Activated CD4-positive, alpha-beta T cell treated with anti-CD3 and anti-CD28 coated beads, Interleukin-2, Interleukin-6, amounts not matched to agents 100 ng/mL and 50 ng/mL, durations not matched to agents 16 hours and 8 hours (primary cell): ENCODE measurements around the gene SYT15B.
"Not testable (repeated sequence)": the region's sequence is repeated elsewhere in the genome, so short reads cannot be mapped to it uniquely, and the experiment has no call there.

Source experiments
- DNase-seq: peaks from one replicate; pipeline ENCODE4 v3.0.0-alpha.2; 2020

SYT15B gene

DNA sequence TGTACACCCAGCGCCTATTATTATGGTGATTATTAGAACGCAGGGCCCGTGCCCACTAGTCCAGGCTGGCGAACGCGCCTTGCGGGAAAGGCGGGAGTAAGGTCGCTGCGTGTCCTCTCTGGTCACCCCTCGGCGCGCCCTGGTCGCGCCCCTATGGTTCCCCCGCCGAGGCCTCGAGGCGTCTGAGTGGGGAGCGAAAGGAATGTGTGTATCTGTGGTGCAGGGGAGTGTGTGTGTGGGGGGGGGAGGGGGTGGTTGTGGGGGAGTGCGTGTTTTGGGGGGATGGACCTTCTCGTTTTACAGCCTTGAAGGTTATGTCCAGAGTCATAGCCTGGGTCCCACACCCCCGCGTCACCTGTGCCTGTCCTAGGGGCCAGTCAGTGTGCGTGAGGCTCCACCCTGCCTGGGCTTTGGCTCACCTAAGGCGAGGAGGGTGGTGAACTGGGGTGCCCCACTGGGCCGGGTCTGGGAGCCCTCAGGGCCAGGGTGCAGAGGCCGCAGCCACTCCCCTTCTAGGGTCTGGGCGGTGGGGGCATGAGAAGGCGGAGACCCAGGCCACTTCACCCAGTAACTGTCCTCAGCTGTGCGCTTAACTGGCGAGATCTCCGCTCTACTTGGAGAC lies at the start of gene SYT15B:
TSS of gene SYT15B (minus strand) at position 39 of the 622 bp plus-strand sequence. CDS start 952 bp downstream, outside the sequence.
- DNase-seq, result not testable (repeated sequence)

DNA sequence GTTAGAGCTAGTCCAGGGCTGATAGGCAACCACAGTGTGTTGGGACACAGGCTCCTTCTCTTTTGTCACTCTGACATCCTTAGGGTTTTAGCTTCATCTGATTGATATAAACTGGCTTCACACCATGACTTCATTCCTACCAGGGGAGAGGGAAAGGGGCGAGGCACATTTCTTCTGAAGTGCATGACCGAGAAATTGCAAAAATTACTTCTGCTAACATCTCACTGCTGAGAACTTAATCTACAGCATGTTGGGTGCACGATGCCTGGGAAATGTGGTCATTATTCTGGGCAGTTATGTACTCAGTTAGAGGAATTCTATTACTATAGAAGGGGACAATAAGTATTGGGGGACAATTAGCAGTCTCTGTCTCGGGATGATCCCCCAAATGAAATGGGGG lies 16.2 kb upstream of the SYT15B start:
- not testable (repeated sequence) for DNase-seq

DNA sequence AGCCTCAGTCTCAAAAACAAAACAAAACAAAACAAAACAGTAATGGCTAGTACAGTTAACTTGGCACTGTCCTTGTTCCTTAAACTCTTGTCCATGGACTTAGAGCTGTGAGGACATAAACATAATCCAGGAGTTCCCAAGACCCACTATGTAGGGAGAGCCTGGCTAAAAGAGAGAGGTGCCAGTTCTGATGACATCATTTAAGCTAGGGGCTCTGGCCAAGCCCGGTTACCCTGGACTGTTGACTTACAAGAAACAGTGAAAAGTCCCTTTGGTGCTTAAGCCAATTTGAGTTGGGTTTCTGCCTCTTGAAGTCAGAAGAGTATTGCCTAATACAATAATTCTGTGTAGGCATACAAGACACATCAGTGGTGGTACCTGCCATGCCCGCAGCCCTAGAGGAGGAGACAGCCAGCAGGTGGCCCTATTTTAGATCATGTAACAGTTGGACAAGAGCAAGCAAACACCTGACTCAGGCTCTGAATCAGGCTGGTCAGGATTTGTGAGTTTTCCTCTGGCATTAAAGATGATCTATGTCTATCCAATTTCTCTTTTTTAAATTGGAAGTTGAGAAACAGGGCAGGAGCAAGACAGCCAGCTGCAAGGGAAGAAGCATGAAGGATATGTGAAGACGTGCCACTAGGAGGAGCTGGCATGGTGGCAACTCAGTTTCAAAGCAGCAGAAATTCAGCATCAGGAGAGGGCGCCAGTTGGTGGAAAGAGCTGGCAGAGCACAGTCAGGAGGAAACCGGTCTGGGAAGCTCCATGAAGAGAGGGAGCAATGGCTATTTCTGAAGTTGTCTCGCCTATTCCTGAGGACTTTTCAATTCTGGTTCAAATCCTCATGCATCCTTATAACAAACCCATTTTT lies 12.2 kb upstream of the SYT15B start:
- peak; percentile 26 for DNase-seq

DNA sequence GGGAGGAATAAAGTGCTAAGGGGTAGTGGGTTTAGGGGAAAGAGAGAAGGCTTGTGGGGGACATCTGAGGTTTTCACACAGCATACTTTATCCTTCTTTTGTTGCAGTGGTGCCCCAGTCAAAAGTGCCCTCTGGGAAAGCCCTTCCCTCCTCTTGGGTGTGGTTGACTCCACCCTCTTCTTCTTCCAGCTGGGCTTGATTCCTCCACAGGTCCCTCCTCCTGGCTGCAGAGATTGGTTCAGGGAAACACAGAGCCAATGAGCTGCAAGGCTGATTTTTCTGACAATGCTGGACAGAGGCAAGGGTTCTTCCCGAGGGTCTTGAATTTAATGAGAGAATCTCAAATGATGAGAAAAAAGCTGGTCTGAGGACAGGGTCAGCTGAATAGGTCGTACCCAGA lies 7.4 kb upstream of the SYT15B start:
- not testable (repeated sequence) for DNase-seq

DNA sequence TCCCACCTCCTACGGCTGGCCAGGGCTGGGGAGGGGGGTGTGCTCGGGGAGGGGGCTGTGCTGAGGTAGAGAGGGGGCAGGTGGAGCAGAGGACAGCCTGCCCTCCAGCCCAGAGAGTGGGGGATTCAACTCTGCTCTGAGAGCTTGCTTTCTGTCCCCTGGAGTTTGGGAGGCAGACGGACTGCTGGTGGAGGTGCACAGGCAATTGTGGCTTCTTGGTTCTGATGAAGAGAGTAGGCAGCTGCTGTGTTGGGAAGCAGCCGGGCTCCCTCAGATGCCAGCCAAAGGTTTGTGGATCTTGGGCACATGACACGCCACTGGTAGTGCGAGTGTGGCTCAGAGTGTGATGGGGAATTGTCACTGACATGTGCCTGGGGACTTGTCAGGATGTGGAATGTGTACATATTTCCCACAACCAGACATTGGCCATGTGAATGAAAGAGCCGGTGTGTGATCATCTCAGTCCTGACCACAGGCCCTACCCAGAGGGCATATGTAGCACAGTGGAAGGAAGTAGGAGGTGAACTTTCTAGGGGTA lies 5.3 kb upstream of the SYT15B start:
- not testable (repeated sequence) for DNase-seq

DNA sequence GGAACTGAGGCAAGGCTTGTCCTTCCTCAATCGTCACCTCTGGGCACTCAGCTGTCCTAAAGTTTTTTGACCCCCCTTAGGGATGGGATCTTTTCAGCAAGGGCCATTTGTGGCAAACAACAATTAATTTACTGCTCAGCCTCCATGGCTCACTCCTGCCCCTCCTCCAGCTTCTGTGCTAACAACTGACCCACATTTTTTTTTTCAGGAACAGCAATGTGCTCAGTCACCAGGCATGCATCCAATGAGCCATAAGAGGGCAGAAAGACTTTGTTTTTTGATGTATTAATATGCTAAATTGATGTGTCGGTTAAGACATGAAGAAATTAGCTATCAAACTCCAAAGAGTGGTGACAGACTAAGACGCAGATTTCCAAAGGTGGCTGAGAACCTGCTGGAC lies 4.7 kb upstream of the SYT15B start:
- DNase-seq, result not testable (repeated sequence)

DNA sequence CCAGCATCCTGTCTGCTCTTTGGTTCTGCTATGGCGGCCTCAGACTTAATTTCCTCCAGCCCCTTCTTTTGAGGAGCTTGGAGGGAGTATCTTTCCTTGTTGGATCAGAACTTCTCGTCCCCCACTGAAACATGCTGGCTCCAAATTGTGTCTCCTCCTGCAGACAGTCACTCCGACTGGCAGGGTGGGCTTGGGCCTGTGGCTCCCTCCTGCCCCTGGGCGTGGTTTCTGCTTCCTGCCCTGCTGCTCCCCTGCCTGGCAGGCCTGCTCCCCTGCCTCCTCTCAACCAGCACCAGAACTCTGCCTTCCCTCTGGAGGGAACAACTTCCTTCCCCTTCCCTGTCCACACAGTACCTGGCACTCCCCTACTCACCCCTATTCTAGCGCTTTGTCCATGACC lies 3.8 kb upstream of the SYT15B start:
- not testable (repeated sequence) for DNase-seq

DNA sequence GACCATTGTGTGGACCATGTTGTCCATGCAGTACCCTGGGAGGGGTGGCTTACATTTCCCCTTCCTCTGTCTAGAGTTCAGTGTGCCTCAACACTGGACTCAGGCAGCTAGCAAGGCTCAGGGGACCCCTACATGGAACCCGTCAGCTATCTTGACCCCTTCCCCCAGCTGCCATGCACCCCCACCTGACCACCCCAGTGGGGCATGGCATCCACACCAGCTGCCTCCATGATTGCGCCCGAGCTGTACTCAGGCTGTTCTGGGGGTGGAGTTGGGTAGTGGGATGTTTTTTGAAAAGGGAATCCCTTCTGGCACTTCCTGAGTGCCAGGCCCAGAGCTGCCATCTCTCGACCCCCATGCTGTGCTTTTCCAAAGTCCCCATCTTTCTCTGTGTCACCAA lies 1.8 kb upstream of the SYT15B start:
- DNase-seq, result not testable (repeated sequence)

DNA sequence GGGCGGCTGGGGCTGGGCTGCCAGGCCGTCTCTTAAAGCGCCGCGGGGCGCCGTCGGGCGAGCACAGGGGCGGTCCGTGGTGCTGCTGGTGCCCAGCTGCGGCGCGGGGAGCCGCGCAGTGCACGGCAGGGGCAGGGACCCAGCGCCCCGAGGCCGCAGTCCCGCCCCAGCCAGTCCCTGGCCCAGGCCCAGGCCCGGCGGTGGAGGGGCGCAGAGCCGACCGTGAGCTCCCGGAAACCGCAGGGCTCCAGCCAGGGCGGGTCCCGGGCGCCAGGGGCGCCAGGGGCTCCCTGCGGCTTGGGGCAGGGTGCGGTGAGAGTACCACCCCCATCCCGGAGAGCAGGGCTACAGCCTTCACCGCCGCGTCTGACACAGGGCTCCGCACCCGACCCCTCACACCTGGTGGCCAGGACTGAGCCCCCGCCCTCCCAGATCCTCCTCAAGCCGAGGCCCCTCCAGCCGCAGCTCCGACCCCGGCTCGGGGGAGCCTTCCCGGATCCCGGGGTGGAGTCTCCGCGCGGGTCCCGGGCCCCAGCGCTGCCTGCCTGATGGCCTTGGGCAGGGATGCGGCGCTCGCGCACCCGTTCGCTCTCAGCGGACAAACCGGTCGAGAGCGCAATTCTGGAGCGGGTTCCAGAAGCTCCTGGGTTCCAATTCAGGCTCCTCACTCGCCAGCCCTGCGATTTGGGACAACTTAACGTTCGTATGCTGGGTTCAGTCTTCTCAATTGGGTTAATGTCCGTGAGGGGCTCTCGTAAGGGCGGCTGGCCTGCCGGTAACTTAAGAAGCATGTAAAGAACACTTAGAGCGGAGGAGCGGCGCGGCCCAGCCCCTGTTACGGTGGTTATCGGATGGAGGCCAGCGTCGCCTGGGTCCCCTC lies 478 bp downstream of the SYT15B start:
- not testable (repeated sequence) for DNase-seq

DNA sequence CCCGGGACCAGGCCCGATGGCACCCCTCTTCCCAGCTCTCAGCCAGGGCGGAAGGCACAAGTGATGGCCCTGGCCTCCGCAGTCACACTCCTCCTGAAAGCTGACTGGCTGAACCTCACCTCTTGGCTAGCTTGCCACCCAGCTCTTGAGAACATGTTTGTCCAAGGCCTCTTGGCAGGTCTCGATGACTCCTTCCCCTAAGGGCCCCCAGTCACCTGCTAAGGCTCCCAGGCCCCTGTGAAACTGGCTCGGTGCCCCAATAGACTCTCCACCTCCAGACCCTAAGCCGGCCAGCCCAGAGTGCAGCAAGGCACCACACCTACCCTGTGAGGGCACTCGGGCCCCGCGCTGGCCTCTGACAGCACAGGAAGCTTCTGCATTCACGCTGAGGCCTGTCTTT lies 4.5 kb downstream of the SYT15B start:
- DNase-seq, result not testable (repeated sequence)

DNA sequence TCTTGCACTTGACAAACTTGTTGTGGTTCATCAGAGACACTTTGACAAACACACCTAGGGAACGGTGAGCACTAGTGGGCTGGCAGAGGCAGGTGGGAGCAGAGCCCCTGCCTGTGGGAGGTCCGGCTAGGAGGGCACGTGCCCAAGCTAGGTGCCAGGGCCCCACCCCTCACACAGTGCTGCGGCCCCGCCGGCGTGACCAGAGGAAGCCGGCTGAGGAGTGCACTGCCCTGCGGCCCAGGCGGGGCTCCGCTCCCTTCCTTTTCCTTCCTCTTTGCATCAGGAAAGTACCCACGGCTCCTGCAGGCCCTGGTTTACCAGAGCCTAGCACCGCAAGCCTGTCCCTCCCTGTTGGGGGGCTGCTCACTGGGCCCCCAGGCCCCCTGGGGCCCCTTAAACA lies 7.2 kb downstream of the SYT15B start:
- DNase-seq, result not testable (repeated sequence)

DNA sequence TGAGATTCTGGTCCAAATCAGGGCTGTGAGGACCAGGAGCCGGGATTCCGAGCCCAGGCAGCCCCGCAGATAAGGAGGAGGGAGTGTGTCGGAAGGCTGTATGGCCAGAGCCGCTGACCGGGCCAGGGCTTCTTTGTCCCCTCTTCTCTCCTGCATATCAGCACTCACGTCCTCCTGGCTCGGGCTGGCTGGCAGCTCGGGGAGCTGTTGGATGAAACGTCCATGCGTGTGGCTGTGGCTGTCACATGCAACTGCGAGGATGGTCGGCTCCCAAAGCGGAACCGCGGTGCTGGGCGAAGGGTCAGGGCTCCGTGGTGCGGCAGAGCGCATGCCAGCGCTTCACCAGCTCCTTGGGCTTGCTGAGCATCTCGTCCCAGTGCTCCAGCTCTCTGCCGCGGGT lies 9.5 kb downstream of the SYT15B start:
- not testable (repeated sequence) for DNase-seq

DNA sequence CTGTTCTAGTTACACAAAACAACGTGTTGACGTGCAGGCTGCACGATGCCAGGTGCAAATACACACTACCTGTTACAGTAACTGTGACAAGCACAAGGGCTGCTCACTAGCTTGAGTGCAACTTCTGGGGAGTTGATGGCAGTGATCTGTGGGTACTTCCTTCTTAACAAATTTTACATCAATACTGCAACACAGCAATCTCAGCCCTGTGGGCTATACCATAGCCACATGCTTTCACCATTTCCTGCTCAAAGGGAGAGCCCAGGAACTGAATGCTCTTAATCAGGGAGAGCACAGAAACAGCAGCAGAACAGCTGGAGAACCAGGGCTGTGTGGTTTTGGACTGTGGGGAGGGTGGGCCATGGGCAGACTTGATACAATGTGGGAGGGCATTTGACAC lies 10.2 kb downstream of the SYT15B start:
- not testable (repeated sequence) for DNase-seq

DNA sequence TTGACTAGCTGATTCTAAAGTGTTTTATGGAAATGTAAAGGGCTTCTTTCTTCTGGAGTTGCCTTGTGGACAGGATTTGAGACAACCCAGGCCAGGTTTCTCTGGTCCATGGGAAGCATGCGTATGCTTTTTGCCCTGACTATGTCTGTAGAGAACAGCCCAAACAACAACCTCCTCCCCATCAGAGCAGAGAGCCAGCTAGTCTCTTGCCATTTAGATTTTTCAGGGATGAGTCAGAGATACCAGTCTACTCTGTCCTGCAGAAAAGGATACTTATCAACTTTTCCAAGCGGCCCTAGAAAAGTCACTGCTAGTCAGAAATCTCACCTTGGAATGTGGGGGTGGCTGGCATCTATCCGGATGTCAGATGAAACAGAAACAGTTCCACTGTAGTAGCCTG lies 11.6 kb downstream of the SYT15B start:
- DNase-seq, result not testable (repeated sequence)

DNA sequence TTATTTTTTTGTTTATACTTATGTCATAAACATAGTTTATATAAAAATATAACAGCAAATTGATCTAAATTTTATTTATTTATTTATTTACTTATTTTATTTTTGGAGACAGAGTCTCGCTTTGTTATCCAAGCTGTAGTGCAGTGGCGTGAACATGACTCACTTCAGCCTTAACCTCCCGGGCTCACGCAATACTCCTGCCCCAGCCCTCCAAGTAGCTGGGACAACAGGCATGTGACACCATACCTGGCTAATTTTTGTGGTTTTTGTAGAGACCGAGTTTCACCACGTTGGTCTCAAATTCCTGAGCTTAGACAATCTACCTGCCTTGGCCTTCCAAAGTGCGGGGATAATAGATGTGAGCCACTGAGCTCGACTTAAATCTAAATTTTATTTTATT lies 13.0 kb downstream of the SYT15B start:
- not testable (repeated sequence) for DNase-seq

DNA sequence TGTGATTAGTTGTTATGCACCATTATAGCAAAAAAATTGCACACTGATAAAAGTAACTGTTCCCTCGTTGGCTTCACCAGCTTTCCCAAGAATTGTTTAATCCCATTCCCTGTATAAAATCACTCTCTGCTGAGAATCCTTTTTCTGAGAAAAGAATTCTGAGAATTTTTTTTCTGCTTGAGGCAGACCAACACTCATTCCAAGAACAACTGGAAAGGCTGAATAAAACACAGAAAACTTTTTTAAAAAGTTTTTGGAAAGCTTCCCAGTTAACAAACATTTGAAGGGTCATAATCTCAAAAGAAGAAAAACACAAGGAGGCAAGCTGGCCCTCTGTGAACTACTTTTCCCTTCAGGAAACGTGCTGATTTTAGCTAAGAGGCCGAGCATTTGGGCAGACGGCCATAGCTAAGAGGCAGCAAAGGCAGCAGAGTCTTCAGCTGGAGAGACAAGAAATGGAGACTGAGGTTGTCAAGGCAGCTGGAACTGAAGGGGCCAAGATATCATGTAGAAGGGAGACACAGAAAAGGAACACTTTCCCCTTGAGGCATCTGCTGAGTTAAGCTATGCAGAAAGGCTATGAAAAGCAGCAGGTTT lies 16.5 kb downstream of the SYT15B start:
- DNase-seq, result not testable (repeated sequence)

DNA sequence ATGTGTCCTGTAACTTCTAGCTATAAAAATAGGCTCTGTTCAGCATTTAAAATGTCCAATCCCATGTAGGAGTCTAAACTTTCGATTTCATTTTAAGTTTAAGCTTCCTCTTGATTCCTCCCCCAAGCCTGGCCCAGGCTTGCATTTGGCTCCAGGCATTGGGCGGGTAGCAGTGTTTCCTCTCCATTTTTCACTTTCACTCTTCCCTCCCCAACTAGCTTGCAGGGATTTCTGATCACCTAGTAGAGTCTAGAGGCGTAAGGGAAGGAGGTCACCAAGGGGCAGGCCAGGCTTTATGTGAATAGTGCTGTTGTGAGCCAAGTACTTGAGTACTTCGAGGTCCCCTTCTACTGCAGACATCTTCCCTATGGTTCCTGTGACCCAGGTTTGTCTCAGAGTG lies 18.5 kb downstream of the SYT15B start:
- not testable (repeated sequence) for DNase-seq

DNA sequence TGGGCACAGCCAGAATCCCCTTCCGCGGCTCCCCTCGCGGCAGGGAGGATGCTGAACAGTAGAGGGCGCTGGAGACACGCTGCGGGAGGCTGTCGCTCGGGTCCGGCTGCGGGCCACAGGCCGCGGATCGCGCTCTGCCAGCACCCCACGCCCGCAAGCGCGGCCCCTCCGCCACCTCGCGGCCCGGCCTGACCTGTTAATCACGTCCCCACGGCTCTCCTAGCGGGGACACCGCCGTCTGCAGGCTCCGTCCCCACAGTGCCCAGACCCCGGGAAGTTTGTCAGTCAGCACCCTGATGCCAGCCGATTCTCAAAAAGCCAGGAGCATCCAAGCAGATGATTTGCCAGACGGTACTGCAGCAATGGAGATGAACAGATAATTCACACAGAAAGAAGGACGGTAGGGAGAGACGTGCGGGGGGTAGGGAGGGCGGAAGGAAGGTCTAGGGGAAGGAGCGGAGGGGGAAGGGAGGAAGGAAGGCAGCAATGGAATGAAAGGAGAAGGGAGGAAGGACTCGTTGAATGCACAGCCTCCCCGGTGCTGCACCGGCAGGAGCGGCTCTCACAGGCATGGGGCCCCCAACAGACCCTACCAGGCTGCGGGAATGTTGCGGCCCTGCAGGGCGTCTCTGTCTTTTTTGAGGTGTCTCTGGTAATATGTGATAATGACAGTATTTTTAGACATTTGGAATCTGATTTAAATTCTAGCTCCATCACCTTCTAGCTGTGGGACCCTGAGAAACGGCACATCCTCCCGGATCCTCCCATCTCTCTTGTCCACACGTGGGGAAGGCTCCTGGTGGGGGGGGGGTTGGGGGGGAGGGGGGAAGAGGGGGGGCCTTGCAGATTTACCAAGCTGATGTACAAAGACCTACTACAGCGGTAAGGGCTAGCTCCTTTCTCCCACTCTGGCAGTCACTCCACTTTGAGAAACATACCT lies 19.5 kb downstream of the SYT15B start:
- peak; percentile 6 for DNase-seq

DNA sequence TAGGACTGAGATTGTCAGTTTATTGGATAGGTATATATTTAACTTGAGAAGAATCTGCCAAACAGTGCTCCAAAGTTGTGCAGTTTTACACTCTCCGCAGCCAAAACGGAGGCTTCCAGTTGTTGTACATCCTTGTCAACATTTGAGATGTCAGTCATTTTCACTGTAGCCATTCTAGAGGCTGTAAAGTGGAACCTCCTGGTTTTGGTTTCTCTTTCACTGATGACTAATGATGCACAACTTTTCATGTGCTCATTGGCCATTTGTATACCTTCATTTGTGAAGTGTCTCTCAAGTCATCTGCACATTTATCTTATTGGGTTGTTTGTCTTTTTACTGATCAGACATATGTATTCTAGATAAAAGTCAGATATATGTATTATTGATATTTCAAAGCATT lies 22.5 kb downstream of the SYT15B start:
- not testable (repeated sequence) for DNase-seq

DNA sequence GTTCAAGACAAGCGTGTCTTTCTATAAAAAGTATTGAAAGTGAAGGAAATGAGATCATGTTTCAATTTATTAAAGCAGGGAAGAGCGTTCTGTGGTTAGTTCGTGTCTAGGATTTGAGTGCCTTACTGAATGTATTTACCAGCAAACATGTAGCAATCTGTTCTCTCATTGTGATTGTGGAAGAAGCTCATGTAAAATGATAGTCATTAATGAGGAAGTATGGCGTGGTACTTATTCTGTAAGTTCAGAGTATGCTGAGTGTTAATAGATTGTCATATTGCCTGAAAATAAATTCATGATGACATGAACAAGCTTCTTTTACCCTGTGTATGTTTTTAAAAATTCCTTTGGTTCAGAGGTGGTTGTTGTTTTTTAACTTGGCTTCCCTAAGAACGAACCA lies 32.5 kb downstream of the SYT15B start:
- DNase-seq, result not testable (repeated sequence)

DNA sequence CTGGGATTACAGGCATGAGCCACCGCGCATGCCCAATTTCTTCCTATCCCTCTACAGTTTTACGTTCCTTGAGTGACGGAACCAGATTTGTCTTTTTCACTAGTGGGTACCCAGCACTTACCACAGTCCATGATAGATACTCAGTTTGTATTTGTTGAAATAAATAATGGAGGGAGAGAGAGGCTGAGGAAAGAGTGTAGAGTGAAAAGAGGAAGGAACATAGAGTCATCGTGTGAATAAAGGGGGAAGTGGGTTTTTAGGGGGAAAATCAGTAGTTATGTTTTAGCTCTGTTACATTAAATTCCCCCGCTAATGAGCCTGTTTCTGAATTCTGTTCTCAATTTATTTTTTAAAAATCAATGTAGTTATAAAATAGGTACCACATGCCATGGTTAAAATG lies 37.7 kb downstream of the SYT15B start:
- DNase-seq, result not testable (repeated sequence)
